A673 (cell line): Measurements from ENCODE around the gene CHST2.

Source experiments
- EZH2 ChIP-seq: fragments of 200-600 bp; sonication (generic); IDR thresholded peaks from 2 replicates; pipeline ENCODE4 v1.6.1; 2017; ENCODE audit warnings: borderline replicate concordance, low read depth, mild to moderate bottlenecking, mixed read lengths, antibody characterized with exemption, low read length; ENCODE audit not compliant: poor library complexity, severe bottlenecking
- TF ChIP-seq, protein P1 (sequence below): fragments of 300-800, 200-600 bp; sonication (generic); conservative IDR thresholded peaks from 2 replicates; pipeline ENCODE4 v1.5.1; 2017; ENCODE audit warnings: low read depth, mild to moderate bottlenecking, antibody characterized with exemption, low read length, moderate library complexity, mixed read lengths

GRCh38 chr3:143150071-143150470, 30.5 kb downstream of the CHST2 start:
- TF ChIP-seq, protein P1, sequence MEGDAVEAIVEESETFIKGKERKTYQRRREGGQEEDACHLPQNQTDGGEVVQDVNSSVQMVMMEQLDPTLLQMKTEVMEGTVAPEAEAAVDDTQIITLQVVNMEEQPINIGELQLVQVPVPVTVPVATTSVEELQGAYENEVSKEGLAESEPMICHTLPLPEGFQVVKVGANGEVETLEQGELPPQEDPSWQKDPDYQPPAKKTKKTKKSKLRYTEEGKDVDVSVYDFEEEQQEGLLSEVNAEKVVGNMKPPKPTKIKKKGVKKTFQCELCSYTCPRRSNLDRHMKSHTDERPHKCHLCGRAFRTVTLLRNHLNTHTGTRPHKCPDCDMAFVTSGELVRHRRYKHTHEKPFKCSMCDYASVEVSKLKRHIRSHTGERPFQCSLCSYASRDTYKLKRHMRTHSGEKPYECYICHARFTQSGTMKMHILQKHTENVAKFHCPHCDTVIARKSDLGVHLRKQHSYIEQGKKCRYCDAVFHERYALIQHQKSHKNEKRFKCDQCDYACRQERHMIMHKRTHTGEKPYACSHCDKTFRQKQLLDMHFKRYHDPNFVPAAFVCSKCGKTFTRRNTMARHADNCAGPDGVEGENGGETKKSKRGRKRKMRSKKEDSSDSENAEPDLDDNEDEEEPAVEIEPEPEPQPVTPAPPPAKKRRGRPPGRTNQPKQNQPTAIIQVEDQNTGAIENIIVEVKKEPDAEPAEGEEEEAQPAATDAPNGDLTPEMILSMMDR = no peak
- TF ChIP-seq EZH2 = no peak
